Transverse colon (tissue), 4 donors: ENCODE measurements around the gene KNDC1. TPM values are rescaled to one million over a fixed set of nuclear protein-coding genes. Genes with fewer than 3 reads are reported as not detected.

Experiments used
- DNase-seq: peaks from one replicate; pipeline ENCODE4 v3.0.0-alpha.2; 2019
- H3K27ac ChIP-seq, 4 donors: fragments of 200-600 bp; sonication (generic); 2 replicates each; pipeline ENCODE4 v1.5.1; 2016 to 2018; ENCODE audit warnings: inconsistent platforms in 4 of 4
- H3K27me3 ChIP-seq: fragments of 200-600 bp; sonication (generic); 2 replicates; pipeline ENCODE4 v1.5.1; 2017; ENCODE audit warnings: inconsistent platforms
- H3K36me3 ChIP-seq, 4 donors: fragments of 200-600 bp; sonication (generic); 2 replicates each; pipeline ENCODE4 v1.5.1; 2017 to 2019; ENCODE audit warnings: inconsistent platforms in 4 of 4
- H3K4me1 ChIP-seq, 4 donors: fragments of 200-600 bp; sonication (generic); 2 replicates each; pipeline ENCODE4 v1.5.1; 2017 to 2020; ENCODE audit warnings: inconsistent platforms in 4 of 4
- H3K4me3 ChIP-seq, 4 donors: fragments of 200-600 bp; sonication (generic); 1 replicate in 1 of 4; 2 replicates in 3 of 4; pipeline versions ENCODE4 v1.5.1 to v1.6.1; 2017 to 2019; ENCODE audit warnings: inconsistent platforms in 4 of 4
- H3K9me3 ChIP-seq, 2 donors: fragments of 200-600 bp; sonication (generic); 2 replicates each; pipeline ENCODE4 v1.5.1; 2017 to 2019; ENCODE audit warnings: inconsistent platforms in 2 of 2
- EP300 ChIP-seq: sonication (generic); formaldehyde crosslinking; IDR thresholded peaks from one replicate; pipeline ENCODE4 v1.6.1; 2017; ENCODE audit warnings: antibody characterized with exemption, low read depth
- POLR2A ChIP-seq: fragments of 450-650 bp; IDR thresholded peaks from one replicate; pipeline ENCODE4 v1.6.1; 2016; ENCODE audit warnings: antibody characterized with exemption, mild to moderate bottlenecking, moderate library complexity
- POLR2AphosphoS5 ChIP-seq, 3 donors: sonication (generic); formaldehyde crosslinking; IDR thresholded peaks; one replicate each; pipeline ENCODE4 v1.6.1; 2016; ENCODE audit warnings: antibody characterized with exemption in 3 of 3
- WGBS, 2 donors: methylation state at CpG; one replicate each; pipeline ENCODE4 v1.1.5; 2018; ENCODE audit warnings: low coverage in 1 of 2; 5-methylcytosine and 5-hydroxymethylcytosine counted together
- in situ Hi-C, 4 donors: fragments of 200-750 bp; cut with MboI; loops; one replicate each; pipeline versions ENCODE4 v1.15.0 to v1.15.1; 2017; ENCODE audit warnings: low sequenced_read_pairs in 3 of 4, low pct_ligation_motif_present in 1 of 4, low pct_unique_long_range_greater_than_20kb in 1 of 4
- intact Hi-C: fragments of 100-400 bp; cut with DNase I; formaldehyde crosslinking; loops from one replicate; pipeline ENCODE4 v1.15.1; 2023; ENCODE audit warnings: low total_unique reads
- total RNA-seq, 4 donors: library from RNA; depleted of rRNA; stranded (reverse); fragments of >200 nt; gene quantifications; one replicate each; pipeline ENCODE4 v1.1.0, GENCODE V29; 2016
- TF ChIP-seq, protein P1 (sequence below), 5 experiments: fragments of 200-600 bp in 3 of 5; fragments of 450-650 bp in 2 of 5; sonication (generic) in 3 of 5; IDR thresholded peaks; 1 replicate in 2 of 5; 2 replicates in 3 of 5; pipeline ENCODE4 v1.5.1; 2016 to 2017; ENCODE audit warnings: antibody characterized with exemption in 5 of 5, inconsistent platforms in 3 of 5, mild to moderate bottlenecking in 2 of 5, moderate library complexity in 1 of 5

Gene KNDC1
- total RNA-seq, 4 donors from 2014 or later = 0.14 to 1.2 TPM; not detected in 2

DNA sequence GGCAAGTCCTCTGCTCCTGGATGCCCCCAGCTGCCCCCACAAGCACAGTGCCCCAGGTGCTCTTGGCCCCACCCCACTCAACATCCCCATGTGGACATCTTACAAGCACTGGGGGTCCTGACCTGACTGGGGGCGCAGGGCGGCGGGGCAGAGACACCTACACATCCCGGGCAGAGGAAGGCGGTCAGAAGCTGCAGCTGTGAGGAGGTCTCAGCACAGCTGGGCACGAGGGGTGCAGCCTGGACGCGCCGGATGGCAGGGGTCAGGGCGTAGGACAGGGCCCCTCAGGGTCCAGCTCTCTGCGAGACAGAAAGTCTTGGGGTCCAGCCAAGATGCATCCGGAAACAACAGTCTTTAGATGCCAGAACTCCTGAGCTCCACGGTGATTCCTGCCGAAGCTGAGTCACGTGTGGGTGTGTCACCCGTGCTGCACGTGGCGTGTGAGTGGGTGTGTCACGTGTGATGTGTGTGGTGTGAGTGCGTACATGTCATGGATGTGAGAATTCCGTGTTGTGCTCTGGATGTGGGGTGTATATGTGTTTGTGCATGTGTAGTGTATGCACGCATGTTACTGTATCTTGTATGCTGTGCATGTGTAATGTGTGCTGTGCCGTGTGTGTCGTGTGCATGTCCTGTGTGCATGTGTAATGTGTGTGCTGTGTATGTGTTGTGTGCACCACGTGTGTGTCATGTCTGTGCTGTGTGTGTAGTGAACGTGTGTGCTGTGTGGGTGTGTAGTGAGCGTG lies 82.8 kb downstream of the KNDC1 start:
- Histone ChIP-seq H3K9me3 (no peaks in the 10 kb centered on the region), H3K4me3 (no peak overlapping the region), H3K27me3 (peaks cover 93% of the 10 kb centered on the region), H3K4me1 (peaks cover 0 to 18% (median 8%) of the 10 kb centered on the region in 4 donors), H3K36me3 (no peaks in the 10 kb centered on the region), H3K27ac (no peak overlapping the region)
- no peak for TF ChIP-seq POLR2A
- TF ChIP-seq, protein P1, sequence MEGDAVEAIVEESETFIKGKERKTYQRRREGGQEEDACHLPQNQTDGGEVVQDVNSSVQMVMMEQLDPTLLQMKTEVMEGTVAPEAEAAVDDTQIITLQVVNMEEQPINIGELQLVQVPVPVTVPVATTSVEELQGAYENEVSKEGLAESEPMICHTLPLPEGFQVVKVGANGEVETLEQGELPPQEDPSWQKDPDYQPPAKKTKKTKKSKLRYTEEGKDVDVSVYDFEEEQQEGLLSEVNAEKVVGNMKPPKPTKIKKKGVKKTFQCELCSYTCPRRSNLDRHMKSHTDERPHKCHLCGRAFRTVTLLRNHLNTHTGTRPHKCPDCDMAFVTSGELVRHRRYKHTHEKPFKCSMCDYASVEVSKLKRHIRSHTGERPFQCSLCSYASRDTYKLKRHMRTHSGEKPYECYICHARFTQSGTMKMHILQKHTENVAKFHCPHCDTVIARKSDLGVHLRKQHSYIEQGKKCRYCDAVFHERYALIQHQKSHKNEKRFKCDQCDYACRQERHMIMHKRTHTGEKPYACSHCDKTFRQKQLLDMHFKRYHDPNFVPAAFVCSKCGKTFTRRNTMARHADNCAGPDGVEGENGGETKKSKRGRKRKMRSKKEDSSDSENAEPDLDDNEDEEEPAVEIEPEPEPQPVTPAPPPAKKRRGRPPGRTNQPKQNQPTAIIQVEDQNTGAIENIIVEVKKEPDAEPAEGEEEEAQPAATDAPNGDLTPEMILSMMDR (IDR thresholded peaks at IDR 0.05) = no peak
- no peak for TF ChIP-seq POLR2AphosphoS5 (IDR thresholded peaks at IDR 0.05)
- no peak for TF ChIP-seq EP300
- WGBS, 2 donors = 74 to 87% methylated on average over 5 to 24 of the region's 27 CpGs
- intact Hi-C loops = no loop called here
- in situ Hi-C loops = no loop called here
- no peak for DNase-seq

- Histone ChIP-seq H3K36me3 (no peaks in the 10 kb centered on the region), H3K9me3 (no peaks in the 10 kb centered on the region), H3K4me1 (peaks cover 0 to 15% (median 8%) of the 10 kb centered on the region in 4 donors), H3K4me3 (no peak overlapping the region), H3K27me3 (peaks cover 93% of the 10 kb centered on the region), H3K27ac (no peak overlapping the region)
- no peak for DNase-seq
- TF ChIP-seq, protein P1 (IDR thresholded peaks at IDR 0.05) = no peak
- TF ChIP-seq POLR2A (no peak), EP300 (no peak), POLR2AphosphoS5 (IDR thresholded peaks at IDR 0.05) (no peak)
- WGBS, 2 donors = 83% methylated on average over 14 of the region's 14 CpGs; no CpG with 5 or more reads in 1 of the 2 donors
- in situ Hi-C loops = no loop called here
- intact Hi-C loops = no loop called here
Observed at GRCh38 chr10:133243593-133243992, 83.6 kb downstream of the KNDC1 start.

DNA sequence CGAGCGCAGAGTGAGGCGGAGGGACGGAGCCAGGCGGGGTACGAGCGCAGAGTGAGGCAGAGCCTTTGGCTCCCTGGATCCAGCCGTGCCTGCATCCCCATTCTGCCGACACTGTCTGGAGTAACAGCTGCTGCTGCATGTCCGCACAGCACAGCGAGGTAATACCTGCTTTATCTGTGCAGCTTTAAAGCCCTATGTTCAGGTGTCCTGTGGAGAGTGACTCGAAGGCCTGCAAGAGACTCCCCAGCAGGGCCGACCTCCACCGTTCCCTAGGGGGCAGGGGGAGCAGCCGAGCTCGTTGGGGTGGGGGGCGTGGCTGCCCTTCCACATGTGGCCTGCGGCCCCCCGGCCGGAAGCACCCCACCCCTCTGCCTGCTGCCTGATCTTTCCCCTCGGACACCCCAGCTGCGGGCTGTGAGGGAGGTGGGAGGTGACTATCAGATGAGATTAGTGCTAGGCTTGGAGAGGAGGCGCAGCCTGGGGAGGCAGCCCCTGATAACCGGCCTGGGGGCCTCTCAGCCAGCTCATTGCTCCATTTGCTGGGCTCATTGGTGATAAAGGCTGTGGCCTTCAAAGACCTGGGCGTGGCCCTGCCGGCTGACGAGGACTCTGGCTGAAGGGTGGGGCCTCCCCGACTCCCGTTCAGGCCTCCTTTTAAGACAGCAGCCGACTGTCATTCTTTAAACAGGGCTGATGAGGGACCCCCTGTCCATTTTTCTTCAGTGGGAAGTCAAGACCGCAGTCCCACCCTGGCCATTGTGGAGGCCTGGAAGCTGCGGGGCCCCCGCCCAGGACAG lies 85.6 kb downstream of the KNDC1 start:
- Histone ChIP-seq H3K36me3 (no peaks in the 10 kb centered on the region), H3K4me1 (peaks cover 0 to 15% (median 8%) of the 10 kb centered on the region in 4 donors), H3K27ac (no peak overlapping the region), H3K4me3 (no peak overlapping the region), H3K9me3 (no peaks in the 10 kb centered on the region), H3K27me3 (peaks cover 86% of the 10 kb centered on the region)
- intact Hi-C loops (no loop called here), in situ Hi-C loops (no loop called here)
- peak; percentile 59 for DNase-seq
- 46 to 60% methylated on average over 1 to 25 of the region's 33 CpGs for WGBS, 2 donors
- TF ChIP-seq EP300 (no peak), POLR2AphosphoS5 (IDR thresholded peaks at IDR 0.05) (no peak), POLR2A (no peak)
- TF ChIP-seq, protein P1 (IDR thresholded peaks at IDR 0.05) = no peak

GRCh38 chr10:133246236-133246626 lies 86.2 kb downstream of the KNDC1 start:
- DNase-seq = no peak
- intact Hi-C loops = no loop called here
- WGBS, 2 donors = 42% methylated on average over 12 of the region's 12 CpGs; no CpG with 5 or more reads in 1 of the 2 donors
- no peak overlapping the region for H3K4me3 ChIP-seq
- in situ Hi-C loops = no loop called here
- peaks cover 80% of the 10 kb centered on the region for H3K27me3 ChIP-seq
- no peak for TF ChIP-seq POLR2A
- no peaks in the 10 kb centered on the region for H3K9me3 ChIP-seq
- no peak overlapping the region for H3K27ac ChIP-seq
- H3K36me3 ChIP-seq = no peaks in the 10 kb centered on the region
- peaks cover 0 to 15% (median 6%) of the 10 kb centered on the region in 4 donors for H3K4me1 ChIP-seq
